GM04503 (cell line): Measurements from ENCODE around the gene IP6K2.
A peak's percentile ranks its signal among the peaks of the same experiment; 100 is the strongest.
"Not testable (repeated sequence)": the region's sequence is repeated elsewhere in the genome, so short reads cannot be mapped to it uniquely, and the experiment has no call there.

ENCODE experiments used
- DNase-seq: peaks from one replicate; pipeline ENCODE4 v3.0.0-alpha.2; 2012; ENCODE audit warnings: low read depth

The IP6K2 gene, protein sequence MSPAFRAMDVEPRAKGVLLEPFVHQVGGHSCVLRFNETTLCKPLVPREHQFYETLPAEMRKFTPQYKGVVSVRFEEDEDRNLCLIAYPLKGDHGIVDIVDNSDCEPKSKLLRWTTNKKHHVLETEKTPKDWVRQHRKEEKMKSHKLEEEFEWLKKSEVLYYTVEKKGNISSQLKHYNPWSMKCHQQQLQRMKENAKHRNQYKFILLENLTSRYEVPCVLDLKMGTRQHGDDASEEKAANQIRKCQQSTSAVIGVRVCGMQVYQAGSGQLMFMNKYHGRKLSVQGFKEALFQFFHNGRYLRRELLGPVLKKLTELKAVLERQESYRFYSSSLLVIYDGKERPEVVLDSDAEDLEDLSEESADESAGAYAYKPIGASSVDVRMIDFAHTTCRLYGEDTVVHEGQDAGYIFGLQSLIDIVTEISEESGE

DNA sequence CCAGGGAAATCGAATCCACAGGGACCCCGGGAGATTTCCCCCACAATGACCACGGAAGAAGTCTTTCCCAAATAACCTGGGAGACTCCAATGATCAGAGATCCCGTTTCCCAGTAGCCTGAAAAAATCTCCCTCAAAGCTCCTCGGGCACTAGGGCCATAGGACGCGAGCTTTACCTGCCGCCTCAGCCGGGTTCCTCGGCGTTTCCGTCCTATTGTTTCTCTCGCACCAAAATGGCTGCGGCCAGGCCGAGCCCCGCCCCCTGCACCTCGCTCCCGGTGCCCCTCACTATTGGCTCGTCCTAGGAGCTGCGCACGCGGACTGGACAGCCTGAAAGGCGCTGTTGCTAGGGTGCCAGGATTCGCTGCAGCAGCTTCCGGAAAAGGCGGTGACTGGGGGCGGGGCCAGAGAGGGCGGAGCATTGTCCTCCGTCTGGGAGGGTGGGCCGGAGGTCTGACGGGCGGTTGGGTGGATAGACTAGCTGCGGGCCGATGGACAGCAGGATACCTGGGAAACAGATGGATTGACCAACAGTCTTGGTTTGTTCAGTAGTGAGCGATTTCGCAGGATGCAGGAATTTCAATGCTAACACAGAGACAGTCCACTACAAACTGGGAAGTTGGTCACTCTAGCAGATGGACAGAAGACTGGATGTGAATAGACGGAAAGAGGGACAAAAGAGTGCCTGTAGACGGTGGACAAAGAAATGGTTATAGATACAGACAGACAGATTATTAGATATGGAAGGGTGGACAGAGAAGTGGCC is at the start of gene IP6K2:
IP6K2 (minus strand) TSS at position 240 of the 765 bp plus-strand sequence. CDS start 21,930 bp downstream, outside the sequence.
- peak; percentile 83 for DNase-seq

DNA sequence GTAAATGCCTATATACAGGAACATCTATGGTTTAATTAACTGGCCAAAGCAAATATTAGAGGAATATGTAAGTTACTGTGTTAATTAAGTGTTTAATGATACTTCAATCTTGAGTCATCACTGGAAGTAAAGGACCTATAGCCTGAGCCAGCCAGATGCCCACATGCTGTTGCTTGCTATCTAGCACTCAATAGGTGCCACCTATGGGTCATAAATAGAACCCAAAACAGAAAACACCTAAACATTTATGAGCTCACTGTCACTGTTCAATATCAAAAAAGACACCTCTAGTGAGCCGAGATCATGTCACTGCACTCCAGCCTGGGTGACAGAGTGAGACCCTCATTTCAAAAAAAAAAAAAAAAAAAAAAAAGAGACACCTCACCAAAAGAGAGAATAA is 48.4 kb upstream of the IP6K2 start:
- DNase-seq, result no peak

DNA sequence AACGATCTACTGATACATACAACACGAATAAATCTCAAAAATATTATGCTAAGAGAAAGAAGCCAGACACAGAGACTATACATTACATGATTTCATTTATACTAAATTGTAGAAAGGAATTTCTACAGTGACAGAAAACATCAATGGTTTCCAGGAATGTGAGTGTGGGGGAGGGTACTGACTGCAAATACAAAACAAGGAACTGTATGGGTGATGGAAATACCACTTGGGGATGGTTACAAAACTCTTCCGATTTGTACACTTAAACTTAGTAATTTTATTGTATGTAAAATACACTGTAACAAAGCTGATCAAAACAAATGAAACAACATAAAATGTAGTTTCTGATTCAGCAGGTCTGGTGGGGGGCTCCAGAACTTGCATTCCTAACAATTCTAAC is 45.8 kb upstream of the IP6K2 start:
- DNase-seq, result no peak

DNA sequence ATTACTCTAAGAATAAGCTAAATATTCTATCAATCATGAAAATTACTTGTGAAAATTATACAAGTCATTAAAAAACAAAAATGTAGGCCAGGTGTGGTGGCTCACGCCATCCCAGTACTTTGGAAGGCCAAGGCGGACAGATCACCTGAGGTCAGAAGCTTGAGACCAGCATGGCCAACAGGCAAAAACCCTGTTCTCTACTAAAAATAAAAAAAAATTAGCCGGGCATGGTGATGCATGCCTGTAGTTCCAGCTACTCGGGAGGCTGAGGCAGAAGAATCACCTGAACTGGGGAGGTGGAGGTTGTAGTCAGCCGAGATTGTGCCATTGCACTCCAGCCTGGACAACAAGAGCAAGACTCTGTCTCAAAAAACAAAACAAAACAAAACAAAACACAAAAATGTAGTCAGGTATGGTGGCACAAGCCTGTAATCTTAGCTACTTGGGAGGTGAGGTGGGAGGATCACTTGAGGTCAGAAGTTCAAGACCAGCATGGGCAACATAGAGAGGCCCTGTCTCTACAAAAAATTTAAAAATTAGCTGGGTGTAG is 43.0 kb upstream of the IP6K2 start:
- not testable (repeated sequence) for DNase-seq

DNA sequence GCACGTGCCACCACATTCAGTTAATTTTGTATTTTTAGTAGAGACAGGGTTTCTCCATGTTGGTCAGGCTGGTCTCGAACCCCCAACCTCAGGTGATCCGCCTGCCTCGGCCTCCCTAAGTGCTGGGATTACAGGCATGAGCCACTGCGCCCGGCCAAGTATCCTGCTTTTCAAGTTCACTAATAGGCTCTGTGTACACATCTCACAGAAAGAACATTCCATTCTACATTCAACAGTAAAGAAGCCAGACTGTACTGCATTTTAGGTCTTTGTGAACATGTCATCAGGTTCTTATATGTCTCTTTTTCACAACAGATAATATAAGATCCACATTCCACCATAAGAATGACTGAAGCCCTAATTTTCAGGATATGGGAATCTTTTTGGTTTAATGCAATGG is 42.5 kb upstream of the IP6K2 start:
- DNase-seq, result not testable (repeated sequence)

DNA sequence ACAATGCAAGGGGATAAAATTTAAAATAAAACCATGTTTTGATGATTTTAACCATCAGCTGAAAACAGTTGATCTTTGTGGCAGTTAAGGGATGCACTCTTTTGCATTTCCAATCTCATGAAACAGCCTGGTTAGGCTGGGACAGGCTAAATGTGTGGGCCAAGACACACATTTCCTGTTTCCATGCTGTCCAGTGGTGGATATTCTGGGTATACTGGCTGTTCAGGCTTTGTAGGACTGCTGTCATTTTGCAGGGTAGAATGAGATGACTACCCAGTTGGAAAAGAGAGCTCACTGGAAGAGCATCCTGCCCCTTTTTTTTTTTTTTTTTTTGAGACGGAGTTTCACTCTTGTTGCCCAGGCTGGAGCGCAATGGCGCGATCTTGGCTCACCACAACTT is 42.0 kb upstream of the IP6K2 start:
- no peak for DNase-seq

DNA sequence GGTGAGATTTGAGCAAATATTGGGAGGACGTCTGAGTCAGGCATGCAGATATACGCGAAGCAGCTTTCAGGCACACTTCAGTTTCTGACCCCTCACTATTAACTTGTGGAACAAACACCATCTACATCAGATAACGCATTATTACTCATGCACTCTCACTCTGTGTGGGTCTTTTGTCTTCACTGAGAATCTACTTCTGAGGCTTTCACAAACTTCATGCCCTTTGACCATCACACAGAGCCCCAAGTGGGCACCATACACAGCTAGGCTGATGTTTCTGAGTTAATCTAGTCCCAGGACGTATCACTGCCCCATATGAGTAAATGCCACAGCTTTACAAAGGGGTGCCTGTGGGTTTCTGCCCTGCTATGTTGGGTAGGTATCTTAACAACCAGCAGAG is 39.6 kb upstream of the IP6K2 start:
- DNase-seq, result no peak

DNA sequence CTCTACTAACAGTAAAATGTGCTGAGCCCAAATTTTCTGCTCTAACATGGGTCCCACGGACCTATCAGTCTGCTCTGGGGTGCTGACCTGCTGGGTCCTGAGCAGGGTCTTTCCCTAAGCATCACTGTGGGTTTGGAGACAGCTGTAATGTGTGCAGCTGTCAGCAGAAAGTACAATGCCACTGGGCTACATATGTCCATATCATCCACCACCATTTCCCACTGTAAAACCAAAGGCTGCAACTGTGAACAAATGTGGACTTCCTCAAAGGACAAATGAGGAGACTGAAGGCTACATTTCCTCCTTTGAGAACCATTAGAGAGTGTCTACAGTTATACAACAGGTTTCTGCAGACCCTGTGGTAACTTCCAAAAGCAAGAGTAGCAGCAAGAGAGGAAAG is 33.8 kb upstream of the IP6K2 start:
- no peak for DNase-seq

DNA sequence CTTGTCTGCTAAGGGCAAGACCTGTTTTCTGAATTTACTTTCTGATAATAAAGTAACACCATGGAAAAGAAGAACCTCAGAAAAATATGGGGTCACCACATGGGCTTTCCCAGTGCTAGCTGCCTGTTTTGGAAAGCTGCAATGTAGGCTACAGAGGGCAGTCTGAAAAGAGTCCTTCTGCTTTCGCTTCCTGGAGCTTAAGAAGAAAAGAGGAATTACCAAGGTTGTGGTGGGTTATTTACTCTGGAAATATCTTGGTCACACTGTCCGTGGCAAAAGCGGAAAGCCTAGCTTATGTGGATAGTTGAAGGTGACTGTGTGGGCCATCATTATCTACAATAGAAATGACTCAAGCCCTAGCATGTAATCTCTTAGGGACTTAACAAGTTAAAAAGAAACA is 31.7 kb upstream of the IP6K2 start:
- DNase-seq, result no peak

DNA sequence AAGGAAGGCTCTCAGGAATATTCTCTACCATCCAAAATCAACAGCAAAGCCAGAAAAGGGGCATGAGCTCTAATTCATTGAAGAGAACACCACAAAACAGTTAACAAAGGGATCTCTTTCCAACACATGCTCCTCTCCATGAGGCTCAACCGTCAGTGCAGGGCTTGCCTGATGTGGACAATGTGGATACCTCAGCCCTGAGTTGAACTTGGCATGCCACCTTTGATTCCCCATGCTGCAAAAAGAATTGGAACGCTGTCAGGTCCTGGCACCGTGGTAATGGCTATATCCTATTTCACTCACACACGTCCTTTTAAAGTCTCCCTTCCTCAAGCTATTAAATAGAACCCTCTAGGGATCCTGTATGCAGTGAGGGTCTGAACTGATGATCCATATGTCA is 30.7 kb upstream of the IP6K2 start:
- no peak for DNase-seq

DNA sequence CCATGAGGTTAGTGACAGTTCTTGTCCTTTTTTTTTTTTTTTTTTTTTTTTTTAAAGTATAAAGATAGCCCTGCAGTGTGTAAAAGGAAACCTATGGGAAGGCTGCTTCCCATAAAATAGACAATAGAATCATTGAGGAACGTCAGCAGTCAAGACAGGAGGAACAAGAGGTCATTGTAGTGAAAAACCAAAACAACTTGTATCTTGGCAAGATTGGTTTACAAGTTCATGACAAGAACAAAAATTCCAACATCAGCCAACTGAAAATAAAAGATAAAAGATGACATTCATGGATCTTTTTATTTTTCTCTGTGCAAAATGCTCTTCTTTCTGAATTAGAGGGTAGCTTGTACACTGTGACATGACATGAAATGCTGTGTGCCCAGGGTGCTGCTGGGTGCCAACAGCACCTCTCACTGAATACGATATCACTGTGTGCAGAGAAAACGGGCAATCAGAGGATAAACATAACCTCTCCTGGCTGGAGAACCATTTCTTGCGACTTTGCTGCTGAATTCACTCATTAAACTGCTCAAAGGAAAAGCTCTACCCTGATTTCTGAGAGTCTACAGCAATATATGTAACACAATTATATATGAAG is 30.1 kb upstream of the IP6K2 start:
- no peak for DNase-seq

DNA sequence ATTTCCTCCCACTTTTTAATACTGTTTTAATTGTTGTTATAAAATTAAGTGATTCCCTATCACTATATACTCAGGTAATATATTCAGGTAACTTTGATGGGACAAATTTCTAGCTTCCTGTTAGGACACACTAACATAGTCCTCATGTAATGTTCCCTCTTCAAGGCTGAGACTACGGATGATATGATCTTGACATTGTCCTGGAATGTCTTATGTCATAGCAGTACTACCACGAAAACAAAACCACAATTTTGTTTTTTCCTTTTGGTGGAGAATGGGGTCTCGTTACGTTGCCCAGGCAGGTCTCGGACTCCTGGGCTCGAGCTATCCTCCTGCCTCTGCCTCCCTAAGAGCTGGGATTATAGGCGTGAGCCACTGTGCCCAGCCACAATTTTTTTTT is 26.8 kb upstream of the IP6K2 start:
- DNase-seq, result no peak

DNA sequence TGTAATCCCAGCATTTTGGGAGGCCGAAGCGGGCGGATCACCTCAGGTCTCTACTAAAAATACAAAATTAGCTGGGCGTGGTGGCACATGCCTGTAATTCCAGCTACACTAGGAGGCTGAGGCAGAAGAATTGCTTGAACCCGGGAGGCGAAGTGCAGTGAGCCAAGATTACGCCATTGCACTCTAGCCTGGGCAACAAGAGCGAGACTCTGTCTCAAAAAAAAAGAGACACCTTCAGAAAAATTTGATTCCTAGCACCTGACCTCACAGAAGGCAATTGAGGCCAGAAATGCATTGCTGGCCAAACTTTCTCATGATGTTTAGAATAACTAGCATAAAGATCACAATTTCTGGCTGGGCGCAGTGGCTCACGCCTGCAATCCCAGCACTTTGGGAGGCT is 24.2 kb upstream of the IP6K2 start:
- not testable (repeated sequence) for DNase-seq

DNA sequence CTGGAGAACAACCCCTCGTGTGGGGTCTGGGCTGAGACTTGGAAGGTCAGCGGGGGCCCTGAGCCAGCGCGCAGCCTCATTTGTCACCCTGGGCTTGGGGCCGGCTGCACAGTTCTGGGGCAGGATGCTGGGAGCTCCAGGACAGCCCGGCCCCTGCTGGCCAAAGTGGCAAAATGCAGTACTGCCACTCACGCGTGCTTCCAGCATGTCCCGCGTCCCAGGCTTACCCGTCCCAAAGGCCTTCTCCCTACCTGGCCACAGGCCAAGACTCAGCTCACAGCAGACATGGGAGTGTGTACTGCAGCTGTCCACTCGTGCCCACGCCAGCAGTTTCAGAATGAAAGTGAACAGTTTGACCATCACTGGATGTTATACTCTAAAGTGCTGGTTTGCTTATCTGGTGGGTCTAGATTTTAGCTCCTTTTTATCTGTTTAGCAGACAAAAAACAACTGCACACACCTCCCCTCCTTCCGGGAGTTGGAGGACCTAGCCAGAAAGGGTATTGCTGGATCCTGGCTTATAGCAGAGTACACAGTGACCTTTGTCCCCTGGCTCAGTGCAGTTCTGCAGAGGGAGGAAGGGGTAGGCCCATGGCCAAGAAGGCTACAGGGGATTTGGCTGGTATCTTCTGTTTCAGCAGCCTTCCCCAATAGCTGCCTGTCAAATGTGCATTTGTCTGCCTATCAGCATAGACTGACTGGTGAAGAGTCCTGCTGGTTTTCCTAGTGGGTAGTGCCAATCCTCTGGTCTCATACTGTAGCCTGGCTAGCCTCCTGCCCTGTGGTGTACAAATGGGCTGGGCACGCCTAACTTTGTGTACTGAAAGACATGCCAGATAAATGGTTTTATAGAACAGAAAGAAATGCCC is 23.2 kb upstream of the IP6K2 start:
- DNase-seq, result no peak

DNA sequence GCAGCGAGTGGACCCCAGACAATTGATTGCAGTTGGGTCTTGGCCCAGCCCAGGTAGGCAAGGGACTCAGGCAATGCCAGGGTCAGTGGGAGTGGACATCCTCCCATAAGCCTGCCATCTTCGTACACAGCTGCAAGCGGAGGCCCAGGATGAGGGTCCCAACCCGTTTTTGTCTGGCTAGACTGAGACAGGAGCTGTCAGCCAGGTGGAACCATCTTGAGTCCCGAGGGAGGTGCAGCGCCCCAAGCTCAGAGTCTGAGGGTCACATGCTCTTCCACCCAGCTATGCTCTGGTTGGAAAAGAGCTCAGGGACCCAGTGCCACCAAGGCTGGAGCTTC is 22.6 kb upstream of the IP6K2 start:
- no peak for DNase-seq

DNA sequence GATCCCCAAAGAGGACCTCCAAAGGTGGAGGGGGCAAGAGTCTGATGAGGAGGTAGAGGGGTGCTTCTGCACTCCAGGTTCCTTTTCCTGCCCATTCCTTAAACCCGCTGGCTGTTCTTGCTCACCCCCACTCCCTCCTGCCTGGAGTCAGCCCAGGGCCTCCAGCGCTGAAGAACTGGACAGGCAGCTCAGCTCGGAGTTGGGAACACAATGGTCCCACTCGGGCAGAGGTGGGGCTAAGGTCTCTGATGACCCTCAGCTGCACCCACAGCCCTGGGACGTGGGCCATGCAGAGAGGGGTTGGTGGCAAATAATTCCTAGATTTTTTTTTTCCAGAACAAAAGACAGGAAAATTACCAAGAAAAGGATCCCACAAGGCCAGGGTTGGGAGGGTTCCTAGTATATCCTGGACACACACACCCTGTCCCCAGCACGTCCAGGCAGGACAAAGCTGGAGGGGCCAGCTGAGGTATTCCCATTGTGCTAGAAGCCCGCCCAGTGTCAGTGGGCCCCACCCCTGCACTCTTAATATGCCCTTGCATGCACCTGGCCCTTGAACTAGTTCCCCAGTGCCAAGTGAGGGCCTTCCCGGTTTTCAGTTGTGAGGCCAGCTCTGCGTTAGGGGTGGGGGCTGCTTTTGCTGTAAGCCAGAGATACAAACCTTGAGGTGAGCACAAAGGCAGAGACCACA is 22.1 kb upstream of the IP6K2 start:
- no peak for DNase-seq

DNA sequence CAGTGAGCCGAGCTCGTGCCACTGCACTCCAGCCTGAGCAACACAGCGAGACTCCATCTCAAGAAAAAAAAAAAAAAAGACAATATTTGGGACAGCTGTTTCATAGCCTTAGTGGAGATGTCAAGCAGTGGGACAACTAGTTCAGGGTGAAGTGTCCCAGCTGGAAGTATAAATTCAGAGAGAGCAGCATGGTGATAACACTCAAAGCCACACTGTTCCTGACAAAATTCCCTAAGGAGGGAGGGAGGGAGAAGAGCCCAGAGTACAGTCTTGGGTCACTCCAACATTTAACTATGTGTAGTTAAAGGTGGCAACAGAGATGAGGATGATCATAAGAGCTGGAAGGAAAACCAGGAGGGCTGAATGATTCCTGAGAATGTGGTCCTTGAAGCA is 21.1 kb upstream of the IP6K2 start:
- DNase-seq, result no peak

DNA sequence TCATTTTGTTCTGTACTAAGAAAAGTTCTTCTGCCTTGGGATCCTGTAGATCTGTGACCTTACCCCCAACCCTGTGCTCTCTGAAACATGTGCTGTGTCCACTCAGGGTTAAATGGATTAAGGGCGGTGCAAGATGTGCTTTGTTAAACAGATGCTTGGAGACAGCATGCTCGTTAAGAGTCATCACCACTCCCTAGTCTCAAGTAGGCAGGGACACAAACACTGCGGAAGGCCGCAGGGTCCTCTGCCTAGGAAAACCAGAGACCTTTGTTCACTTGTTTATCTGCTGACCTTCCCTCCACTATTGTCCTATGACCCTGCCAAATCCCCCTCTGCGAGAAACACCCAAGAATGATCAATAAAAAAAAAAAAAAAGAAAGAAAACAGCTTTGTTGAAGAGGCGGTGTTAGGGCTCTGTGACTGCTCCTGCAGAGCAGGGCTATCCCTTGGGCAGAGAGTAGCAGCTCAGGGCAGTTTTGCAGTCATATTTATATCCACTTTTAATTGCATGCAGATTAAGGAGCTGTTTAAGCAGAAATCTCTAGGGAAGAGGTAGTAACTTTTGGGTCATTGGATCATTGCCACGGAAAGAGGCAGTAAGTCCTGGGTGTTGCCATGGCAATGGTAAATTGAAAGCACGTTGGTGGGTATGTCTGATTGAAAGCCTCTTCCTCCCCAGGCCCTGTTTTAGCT is 18.2 kb upstream of the IP6K2 start:
- DNase-seq, result not testable (repeated sequence)

DNA sequence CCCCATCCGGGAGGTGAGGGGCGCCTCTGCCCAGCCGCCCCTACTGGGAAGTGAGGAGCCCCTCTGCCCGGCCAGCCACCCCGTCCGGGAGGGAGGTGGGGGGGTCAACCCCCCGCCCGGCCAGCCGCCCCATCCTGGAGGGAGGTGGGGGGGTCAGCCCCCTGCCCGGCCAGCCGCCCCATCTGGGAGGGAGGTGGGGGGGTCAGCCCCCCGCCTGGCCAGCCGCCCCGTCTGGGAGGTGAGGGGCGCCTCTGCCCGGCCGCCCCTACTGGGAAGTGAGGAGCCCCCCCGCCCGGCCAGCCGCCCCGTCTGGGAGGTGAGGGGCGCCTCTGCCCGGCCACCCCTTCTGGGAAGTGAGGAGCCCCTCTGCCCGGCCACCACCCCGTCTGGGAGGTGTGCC is 17.5 kb upstream of the IP6K2 start:
- not testable (repeated sequence) for DNase-seq

DNA sequence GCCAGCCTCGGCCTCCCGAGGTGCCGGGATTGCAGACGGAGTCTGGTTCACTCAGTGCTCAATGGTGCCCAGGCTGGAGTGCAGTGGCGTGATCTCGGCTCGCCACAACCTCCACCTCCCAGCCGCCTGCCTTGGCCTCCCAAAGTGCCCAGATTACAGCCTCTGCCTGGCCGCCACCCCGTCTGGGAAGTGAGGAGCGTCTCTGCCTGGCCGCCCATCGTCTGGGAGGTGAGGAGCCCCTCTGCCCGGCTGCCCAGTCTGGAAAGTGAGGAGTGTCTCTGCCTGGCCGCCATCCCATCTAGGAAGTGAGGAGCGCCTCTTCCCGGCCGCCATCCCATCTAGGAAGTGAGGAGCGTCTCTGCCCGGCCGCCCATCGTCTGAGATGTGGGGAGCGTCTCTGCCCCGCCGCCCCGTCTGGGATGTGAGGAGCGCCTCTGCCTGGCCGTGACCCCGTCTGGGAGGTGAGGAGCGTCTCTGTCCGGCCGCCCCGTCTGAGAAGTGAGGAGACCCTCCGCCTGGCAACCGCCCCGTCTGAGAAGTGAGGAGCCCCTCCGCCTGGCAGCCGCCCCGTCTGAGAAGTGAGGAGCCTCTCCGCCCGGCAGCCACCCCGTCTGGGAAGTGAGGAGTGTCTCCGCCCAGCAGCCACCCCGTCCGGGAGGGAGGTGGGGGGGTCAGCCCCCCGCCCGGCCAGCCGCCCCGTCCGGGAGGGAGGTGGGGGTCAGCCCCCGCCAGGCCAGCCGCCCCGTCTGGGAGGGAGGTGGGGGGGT is 16.9 kb upstream of the IP6K2 start:
- not testable (repeated sequence) for DNase-seq
